ENCODE measurements around the gene RHOT1.

RHOT1 gene

DNA sequence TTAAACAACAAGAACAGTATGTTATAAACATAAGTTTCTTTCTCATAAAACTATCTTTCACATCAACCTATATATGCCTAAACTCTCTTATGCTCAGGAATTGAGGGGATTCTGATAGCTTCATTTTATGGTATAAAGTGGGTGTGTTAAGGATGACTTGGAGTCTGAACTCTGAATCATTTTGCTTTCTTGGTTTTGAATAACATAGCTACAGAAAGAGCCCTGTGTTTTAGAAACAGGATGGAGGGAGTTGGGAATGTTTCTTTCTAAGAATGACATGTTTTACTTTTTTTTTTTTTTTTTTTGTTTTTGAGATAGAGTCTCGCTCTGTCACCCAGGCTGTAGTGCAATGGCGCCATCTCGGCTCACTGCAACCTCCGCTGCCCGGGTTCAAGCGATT lies 50.1 kb downstream of the RHOT1 start:
- TF ChIP-seq, protein P1, sequence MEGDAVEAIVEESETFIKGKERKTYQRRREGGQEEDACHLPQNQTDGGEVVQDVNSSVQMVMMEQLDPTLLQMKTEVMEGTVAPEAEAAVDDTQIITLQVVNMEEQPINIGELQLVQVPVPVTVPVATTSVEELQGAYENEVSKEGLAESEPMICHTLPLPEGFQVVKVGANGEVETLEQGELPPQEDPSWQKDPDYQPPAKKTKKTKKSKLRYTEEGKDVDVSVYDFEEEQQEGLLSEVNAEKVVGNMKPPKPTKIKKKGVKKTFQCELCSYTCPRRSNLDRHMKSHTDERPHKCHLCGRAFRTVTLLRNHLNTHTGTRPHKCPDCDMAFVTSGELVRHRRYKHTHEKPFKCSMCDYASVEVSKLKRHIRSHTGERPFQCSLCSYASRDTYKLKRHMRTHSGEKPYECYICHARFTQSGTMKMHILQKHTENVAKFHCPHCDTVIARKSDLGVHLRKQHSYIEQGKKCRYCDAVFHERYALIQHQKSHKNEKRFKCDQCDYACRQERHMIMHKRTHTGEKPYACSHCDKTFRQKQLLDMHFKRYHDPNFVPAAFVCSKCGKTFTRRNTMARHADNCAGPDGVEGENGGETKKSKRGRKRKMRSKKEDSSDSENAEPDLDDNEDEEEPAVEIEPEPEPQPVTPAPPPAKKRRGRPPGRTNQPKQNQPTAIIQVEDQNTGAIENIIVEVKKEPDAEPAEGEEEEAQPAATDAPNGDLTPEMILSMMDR (IDR thresholded peaks at IDR 0.05): no peak

DNA sequence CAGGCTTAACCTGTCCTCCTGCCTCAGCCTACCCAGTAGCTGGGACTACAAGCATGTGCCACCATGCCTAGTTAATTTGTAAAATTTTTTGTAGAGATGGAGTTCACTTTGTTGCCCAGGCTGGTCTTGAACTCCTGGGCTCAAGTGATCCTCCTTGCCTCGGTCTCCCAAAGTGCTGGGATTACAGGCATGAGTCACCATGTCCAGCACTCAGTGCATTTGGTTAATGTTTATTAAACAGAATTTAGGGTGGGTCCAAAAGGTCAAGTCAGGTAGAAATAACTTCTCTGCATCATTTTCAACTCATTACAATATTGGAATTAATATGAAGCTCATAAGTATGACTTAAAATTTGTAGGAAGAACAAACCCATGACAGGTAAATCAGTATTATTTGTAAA lies 55.7 kb downstream of the RHOT1 start:
- TF ChIP-seq, protein P1 (IDR thresholded peaks at IDR 0.05): no peak

DNA sequence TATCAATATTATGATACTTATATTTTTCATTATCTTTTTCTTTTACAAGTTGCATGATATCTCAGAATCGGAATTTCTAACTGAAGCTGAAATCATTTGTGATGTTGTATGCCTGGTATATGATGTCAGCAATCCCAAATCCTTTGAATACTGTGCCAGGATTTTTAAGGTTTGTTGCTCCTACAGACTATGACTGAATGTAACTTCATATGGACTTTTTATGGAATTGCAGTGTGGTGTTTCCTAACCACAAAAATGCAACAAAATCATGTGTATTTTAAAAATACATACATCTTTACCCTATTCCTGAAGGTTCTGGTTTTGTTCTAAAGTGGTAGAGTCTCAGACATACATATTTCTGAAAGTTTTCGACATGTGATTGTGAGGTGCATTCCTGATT lies 64.6 kb downstream of the RHOT1 start:
- TF ChIP-seq, protein P1 (IDR thresholded peaks at IDR 0.05): no peak

DNA sequence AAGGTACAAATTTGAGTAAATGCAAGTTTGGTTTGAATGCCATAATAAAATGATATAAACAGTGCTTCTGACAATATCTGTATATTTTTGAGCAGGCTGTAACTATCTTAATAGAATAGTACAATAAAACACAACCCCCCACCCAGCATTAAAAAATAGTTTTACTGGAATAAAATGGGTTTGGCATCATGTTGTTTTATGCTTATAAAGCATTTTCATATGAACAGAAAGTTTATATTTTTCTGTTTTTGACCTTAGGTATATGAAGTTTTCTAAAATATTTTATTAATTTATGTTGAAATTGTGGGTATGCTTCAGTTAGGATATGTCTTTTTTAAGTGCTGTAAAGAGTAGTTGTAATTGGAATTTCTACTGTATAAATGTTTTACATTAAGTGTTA lies 66.1 kb downstream of the RHOT1 start:
- TF ChIP-seq, protein P1 (IDR thresholded peaks at IDR 0.05): no peak

DNA sequence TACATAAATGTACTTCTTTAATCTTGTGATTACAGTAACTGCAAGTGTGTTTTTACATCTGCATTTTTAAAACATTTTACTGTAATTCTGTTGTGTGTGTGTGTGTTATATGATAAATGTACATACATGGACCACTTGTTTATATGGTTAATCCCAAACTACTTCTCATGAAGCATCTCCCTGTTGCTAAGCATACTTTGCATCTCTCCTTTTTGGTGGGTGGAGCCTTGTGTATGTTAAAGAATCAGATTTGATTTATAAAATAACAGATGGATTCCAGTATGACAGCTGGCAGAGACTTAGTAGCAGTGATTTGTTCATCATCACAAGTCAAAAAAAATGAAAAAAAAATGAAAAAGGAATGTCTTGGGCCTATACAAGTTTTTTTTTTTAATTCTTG lies 67.3 kb downstream of the RHOT1 start:
- TF ChIP-seq, protein P1 (IDR thresholded peaks at IDR 0.05): no peak

DNA sequence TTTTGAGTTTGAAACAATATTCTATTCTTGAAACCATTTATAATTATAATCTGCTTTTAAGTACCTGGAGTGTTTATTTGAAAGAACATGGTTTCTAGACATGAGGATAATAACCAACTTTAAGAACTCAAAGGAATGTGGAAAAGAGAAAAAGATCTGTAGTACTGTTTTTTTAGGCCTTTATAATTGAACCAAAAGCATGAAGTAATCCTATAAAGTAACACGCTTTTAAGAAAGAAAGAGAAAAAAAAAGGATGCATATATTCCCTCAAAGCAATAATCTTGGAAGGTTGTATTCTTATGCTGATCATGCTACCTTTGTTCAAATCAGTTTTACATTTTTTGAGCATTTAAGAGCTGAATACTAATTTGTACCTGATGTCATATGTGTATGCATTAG lies 69.4 kb downstream of the RHOT1 start:
- TF ChIP-seq, protein P1 (IDR thresholded peaks at IDR 0.05): no peak

DNA sequence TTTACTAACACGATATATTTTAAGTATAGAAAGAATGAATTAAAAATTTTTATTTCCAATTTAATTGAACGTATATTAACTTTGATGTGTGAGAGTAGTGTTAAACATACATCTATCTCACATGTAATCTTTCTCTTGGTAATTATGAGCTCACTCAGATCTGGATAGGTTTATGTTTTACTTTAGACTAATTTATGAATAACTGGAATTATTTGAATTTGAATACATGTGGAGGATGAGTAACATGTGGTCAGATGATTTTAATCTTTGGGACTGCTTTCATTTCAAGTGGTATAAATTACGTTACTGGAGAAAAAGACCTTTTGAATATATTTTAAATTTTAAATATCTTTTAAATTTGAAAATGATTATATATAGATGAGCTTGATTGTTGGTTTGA lies 73.4 kb downstream of the RHOT1 start:
- TF ChIP-seq, protein P1 (IDR thresholded peaks at IDR 0.05): no peak

DNA sequence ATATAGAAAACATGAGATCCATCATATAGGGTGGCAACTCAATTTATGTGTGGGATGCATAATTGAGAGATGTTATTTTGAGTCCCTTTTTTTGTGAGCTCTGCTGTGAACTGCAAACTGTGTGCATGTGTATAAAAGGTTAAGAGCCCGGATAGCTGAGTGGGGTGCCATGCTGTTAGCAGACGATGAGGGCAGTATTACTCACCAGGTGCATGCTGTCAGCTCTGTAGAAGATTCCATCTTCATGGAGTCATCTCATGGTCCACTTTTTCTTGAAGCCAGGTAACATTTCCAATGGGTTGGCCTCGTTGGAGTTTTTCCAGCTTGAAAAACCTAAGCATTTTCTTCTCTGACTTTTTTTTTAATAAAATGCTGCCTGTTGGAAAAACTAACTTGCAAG lies 80.3 kb downstream of the RHOT1 start:
- TF ChIP-seq, protein P1 (IDR thresholded peaks at IDR 0.05): no peak

All from LNCAP (cell line).